ENCODE results near the gene CAMKK1.

CAMKK1 gene

DNA sequence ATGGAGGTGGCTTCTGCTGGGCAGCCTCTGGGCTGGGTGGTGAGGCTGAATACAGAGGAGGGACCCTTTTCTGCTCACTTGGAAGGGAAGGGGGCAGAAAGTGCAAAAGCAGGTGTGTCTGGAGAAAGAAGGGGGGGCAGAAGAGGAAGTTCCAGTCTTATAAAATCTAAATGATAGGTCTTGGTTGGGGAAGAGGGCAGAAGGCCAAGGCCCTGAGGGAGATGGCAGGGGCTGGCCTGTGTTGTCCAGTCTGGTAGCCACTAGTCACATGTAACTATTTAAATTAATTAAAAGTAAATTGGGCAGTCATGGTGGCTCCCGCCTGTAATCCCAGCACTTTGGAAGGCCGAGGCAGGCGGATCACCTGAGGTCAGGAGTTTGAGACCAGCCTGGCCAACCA is 2.5 kb upstream of the CAMKK1 start:
- DNase-seq, result no peak

- DNase-seq, result no peak
Observed at GRCh38 chr17:3894911-3895343, 2.1 kb upstream of the CAMKK1 start.

- DNase-seq, result no peak
Observed at GRCh38 chr17:3894188-3894587, 1.3 kb upstream of the CAMKK1 start.

GRCh38 chr17:3893720-3894116 is 865 bp upstream of the CAMKK1 start:
- no peak for DNase-seq

GRCh38 chr17:3892095-3892998 is 506 bp downstream of the CAMKK1 start:
- peak; percentile 19 for DNase-seq

GRCh38 chr17:3891626-3892094 is 1.2 kb downstream of the CAMKK1 start:
- no peak for DNase-seq

GRCh38 chr17:3890878-3891219 is 2.0 kb downstream of the CAMKK1 start:
- DNase-seq, result no peak

DNA sequence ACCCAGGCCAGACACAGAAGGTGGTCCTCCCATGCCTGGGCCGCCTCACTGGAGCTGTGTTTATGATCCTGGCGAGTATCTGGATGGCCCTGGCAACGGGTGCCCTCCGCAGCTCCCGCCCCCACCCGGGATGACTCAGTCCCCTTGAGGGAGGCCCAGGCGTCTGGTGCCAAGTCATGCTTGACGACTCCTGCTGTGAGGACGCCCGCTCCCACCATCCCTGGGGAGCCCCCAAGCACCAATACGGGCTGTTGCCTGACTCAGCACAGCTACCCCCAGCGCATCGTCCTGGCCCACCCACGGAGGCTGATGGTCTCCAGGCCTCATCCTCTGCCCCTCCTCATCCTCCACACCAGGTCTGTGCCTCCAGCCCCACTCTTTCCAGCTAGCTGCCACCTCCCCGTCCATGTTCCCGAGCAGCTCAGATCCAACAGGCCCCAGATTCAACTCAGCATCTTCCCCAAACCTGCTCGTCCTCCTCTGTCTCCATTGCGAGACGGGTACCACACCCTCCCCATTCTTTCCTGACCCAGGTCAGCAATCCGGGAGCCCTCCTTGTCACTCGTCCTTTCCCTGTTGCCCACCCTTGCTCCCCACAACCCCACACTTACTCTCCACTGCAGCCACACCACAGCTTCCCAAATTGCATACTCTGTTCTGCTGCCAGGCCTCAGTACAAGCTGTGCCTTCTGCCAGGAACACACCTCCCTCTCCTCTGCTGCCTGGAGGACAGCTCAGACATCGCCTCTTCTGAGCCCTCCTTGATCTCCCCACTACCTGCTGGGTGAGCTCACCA is 2.6 kb downstream of the CAMKK1 start:
- peak; percentile 89 for DNase-seq

DNA sequence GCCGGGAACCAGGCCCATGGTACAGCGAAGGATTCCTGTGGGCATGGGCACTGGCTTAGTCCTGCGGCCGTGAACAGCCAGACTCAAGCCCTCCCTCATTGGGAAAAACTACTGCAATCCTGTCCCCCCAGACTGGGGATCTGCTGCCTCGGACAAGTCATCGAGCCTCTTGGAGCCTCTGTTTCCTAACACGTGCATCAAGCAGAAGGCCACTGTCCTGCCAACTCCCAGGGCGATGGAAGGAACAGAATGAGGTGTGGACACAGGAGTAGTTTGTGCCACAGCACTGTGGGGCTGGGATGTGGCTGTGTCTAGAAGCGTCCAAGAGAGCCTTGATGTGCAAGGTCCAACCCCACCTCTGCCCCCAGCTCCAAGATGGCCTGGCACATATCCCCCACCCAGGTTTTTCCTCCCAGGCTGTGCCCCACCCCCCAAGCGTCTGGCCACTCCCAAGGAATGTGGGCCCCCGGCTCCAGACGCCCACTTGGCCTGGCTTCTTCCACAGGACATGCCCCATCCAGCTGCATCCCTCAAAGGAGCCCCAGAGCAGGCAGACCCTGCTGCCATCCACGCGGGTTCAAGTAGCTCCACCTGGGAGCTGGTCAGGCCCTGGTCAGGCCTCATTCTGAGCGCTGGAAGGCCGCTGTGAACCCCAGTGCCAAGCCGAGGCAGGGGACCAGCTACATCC is 3.4 kb downstream of the CAMKK1 start:
- no peak for DNase-seq

- DNase-seq, result peak; percentile 85
Observed at GRCh38 chr17:3888343-3889171, 4.3 kb downstream of the CAMKK1 start.

DNA sequence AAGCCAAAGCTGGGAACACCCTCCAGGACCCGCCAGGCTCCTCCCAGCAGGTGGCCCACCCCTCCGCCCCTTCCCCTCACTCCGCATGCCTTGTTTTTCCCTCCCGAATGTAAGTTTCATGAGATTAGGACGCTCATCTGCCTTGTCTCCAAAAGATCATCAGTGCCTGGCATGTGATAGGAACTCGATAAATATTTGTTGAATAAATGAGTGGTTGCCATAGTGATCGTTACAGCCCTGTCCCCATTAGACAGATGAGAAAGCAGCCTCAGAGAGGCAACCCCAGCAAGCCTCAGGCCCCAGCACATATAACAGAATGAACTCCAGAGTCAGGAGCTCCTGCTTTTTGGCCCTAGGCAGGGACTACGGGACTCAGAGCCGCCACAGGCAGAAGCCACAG is 5.0 kb downstream of the CAMKK1 start:
- DNase-seq, result no peak

DNA sequence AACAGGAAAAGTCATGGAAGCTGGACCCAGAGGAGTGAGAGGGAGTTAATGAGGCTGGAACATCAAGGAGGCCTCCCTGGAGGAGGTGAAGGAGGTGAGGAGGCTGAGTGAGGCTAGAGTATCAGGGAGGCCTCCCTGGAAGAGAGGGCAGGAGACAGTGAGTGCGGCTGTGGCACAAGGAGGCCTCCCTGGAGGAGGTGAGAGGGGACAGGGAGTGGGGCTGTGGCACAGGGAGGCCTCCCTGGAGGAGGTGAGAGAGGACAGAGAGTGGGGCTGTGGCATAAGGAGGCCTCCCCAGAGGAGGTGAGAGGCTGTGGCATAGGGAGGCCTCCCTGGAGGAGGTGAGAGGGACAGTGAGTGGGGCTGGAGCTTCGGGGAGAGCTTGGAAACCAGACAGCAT is 5.5 kb downstream of the CAMKK1 start:
- DNase-seq, result no peak

GRCh38 chr17:3886776-3887175 is 6.1 kb downstream of the CAMKK1 start:
- no peak for DNase-seq

GRCh38 chr17:3885970-3886369 is 6.9 kb downstream of the CAMKK1 start:
- DNase-seq, result peak; percentile 19

- no peak for DNase-seq
Observed at GRCh38 chr17:3885271-3885670, 7.6 kb downstream of the CAMKK1 start.

- no peak for DNase-seq
Observed at GRCh38 chr17:3884188-3884587, 8.7 kb downstream of the CAMKK1 start.

DNA sequence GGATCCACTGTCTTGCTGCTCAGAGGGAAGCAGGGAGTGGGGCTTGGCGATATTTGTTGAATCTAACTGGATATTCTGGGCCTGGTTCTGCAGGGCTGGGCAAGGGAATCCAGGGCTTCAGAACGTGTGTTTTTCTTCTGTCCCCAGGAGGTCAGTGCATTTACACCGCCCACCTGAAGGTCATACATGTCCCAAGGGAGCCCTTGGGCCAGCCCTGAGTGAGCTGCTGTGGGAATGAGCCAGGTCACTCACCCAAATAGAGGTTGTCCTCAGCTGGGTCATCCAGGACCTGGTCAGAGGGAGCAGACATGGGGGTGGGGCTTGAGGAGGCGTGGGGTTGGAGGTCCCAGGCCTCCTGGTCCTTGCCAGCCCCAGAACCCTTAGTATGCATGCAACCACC is 10.6 kb downstream of the CAMKK1 start:
- DNase-seq, result no peak

GRCh38 chr17:3880983-3881382 is 11.9 kb downstream of the CAMKK1 start:
- no peak for DNase-seq

DNA sequence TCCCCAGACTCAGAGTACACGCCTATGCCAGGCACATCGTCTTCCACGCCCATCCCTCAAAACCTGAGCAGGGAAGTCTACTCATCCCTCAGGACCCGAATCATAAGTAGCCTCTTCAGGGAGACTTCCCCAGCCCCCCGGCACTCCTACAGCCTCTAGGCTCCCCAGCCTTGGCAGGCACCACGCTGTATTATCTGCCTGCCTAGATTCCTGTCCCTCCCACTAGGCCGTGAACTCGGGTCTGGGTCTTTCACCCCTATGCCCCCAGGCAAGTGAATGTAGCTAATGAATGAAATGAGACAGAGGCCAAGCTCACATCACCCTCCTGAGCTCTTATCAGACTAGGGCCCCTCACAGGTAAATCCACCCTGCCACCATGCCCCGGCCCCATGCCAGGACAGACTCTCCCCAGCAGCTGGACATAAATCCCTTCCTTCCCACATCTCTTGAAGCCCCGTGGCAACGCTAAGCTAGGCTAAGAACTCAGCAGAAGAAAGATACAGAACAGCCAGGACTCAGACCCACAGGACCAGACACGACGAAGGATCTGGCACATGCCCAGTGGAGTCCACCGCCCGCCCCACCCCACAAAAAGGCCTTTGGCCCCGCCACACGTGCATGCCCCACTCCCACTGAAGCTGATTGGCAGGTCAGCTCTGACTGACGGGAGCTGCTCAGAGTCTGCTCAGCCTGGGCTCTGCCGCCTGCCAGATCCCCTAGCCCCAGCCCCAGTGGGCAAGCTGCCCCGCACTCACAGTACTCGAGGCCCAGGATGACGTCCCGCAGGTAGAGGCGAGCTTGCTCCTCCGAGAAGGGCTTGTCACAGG is 13.0 kb downstream of the CAMKK1 start:
- no peak for DNase-seq

GRCh38 chr17:3879186-3879585 is 13.7 kb downstream of the CAMKK1 start:
- no peak for DNase-seq

DNA sequence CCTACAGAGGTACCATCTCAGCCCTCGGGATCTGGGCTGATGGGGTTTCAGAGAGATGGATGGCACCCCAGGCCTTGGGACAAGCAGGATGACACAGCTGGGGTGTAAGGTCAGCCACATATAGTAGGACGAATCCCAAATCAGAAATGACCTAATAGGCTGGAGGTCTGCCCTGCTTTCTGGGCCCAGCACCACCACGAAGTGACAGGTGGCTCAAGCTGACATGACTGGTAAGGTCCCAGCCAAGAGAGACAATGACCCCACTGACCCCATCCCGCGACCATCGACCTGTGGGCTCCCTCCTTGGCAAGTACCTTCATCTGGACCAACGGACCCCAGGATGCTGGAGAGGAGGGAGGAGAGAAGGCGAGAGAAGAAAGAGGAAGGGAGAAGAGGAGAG is 15.6 kb downstream of the CAMKK1 start:
- no peak for DNase-seq

GRCh38 chr17:3875317-3875716 is 17.5 kb downstream of the CAMKK1 start:
- DNase-seq, result no peak

Measured in kidney glomerular epithelial cell (primary cell).